Mucosa of descending colon (tissue), 3 donors: ENCODE data around the gene AP2A2. TPM values are rescaled to one million over a fixed set of nuclear protein-coding genes. Genes with fewer than 3 reads are reported as not detected.

Source experiments
- ATAC-seq: fragments of 200-7000 bp; cut with Tn5 transposase; one replicate; pipeline ENCODE4 v1.9.1; 2020; ENCODE audit warnings: mild to moderate bottlenecking, moderate library complexity
- DNase-seq, 3 donors: peaks; one replicate each; pipeline ENCODE4 v3.0.0-alpha.2; 2020
- H3K36me3 ChIP-seq: fragments of 200-600 bp; one replicate; pipeline ENCODE4 v1.8.0; 2021; ENCODE audit warnings: low read depth, mild to moderate bottlenecking
- H3K4me1 ChIP-seq: fragments of 200-600 bp; one replicate; pipeline ENCODE4 v1.8.0; 2021; ENCODE audit warnings: low read depth, mild to moderate bottlenecking
- H3K4me3 ChIP-seq: fragments of 200-600 bp; one replicate; pipeline ENCODE4 v1.8.0; 2021; ENCODE audit warnings: mild to moderate bottlenecking
- H3K9me3 ChIP-seq: fragments of 200-600 bp; one replicate; pipeline ENCODE4 v1.8.0; 2021; ENCODE audit warnings: mild to moderate bottlenecking
- intact Hi-C, 2 donors: fragments of 100-400 bp; cut with DNase I in 1 of 2; cut with micrococcal nuclease in 1 of 2; formaldehyde crosslinking; loops; one replicate each; pipeline versions ENCODE4 v1.11.0 to v1.11.1; 2022; cut with DNase I, micrococcal nuclease
- total RNA-seq, 3 donors: library from RNA; stranded (reverse); fragmentation: NEBNext Ultra II Directional in 2 of 3; extraction: Animal tissue kit (Norgen Biotek cat#: 25700) in 2 of 3; gene quantifications; one replicate each; pipeline versions ENCODE4 v1.2.1 to v1.2.4, GENCODE V29; 2021 to 2023
- TF ChIP-seq, protein P1 (sequence below): fragments of 200-600 bp; IDR thresholded peaks from one replicate; pipeline ENCODE4 v1.8.0; 2022; ENCODE audit warnings: antibody characterized with exemption, mild to moderate bottlenecking
- donor health status: DM: no; HTN: no; CAD: no; lungs with moderate emphysema.
- donor health status: DM: no; HTN: no; CAD: no.
- donor health status: DM: no; HTN: yes; CAD: no.

Gene AP2A2
- total RNA-seq, 3 donors from 2014 or later: 68.8 to 105 (median 99.5) TPM

DNA sequence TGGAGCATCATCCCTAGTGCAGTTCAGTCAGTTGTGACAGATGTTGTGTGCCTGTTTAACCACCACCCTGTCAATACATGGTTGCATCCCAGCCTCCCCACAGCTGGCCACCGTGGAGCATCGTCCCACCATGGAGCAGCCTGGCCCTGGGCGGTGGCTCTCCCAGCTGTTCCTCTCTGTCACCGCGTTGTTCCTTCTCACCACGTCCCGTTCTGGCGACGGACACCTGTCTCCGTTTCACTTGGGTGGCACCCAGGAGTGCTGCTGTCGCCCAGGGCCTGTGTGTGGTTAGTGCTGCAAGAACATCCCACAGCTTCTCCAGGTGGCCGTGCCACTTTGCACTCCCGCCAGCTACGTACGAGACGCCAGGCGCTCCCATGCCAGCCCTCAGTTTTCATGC is 84.3 kb downstream of the AP2A2 start:
- no peak for DNase-seq
- peaks cover 5% of the 10 kb centered on the region for H3K36me3 ChIP-seq
- no peaks in the 10 kb centered on the region for H3K9me3 ChIP-seq
- intact Hi-C loops: no loop called here
- no peak for ATAC-seq
- H3K4me3 ChIP-seq: no peak overlapping the region
- TF ChIP-seq, protein P1, sequence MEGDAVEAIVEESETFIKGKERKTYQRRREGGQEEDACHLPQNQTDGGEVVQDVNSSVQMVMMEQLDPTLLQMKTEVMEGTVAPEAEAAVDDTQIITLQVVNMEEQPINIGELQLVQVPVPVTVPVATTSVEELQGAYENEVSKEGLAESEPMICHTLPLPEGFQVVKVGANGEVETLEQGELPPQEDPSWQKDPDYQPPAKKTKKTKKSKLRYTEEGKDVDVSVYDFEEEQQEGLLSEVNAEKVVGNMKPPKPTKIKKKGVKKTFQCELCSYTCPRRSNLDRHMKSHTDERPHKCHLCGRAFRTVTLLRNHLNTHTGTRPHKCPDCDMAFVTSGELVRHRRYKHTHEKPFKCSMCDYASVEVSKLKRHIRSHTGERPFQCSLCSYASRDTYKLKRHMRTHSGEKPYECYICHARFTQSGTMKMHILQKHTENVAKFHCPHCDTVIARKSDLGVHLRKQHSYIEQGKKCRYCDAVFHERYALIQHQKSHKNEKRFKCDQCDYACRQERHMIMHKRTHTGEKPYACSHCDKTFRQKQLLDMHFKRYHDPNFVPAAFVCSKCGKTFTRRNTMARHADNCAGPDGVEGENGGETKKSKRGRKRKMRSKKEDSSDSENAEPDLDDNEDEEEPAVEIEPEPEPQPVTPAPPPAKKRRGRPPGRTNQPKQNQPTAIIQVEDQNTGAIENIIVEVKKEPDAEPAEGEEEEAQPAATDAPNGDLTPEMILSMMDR: no peak
- no peaks in the 10 kb centered on the region for H3K4me1 ChIP-seq

DNA sequence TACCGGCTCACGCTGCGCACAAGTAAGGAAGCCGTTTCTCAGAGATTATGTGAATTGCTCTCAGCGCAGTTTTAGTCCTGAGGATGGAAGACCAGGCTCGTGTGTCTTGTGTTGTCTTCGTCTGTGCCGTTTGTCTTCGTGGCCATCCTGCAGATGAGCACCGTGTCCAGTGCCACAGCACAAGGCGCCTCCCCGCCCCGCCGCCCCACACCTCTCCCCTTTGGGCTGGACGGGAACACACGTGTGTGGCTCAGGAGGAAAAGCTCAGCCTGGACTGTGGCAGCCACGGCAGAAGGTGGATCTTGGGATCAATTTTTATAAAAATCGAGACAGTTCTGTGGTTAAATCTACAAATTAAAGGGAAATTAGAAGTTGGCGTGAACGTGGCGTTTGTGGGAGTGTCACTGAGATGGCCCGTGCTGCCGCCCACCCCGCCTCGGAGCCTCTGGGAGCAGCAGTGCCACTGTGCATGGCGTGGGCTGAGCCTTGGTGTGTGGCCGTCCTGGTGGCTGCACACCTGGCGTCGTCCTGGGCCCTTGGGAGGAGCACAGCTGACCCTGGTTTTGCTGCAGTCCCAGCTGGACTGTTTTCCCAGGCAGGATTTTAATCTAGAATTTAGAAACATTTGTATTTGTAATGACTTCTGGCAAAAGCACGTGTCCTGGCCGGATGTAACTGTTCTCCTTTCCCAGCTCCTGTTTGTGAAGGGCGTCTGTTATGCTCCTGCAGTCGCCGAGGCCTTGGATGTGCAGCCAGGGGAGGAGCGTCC is 85.1 kb downstream of the AP2A2 start:
- no peaks in the 10 kb centered on the region for H3K9me3 ChIP-seq
- H3K36me3 ChIP-seq: peaks cover 5% of the 10 kb centered on the region
- intact Hi-C loops: no loop called here
- ATAC-seq: no peak
- no peaks in the 10 kb centered on the region for H3K4me1 ChIP-seq
- no peak for DNase-seq
- TF ChIP-seq, protein P1: no peak
- no peak overlapping the region for H3K4me3 ChIP-seq

DNA sequence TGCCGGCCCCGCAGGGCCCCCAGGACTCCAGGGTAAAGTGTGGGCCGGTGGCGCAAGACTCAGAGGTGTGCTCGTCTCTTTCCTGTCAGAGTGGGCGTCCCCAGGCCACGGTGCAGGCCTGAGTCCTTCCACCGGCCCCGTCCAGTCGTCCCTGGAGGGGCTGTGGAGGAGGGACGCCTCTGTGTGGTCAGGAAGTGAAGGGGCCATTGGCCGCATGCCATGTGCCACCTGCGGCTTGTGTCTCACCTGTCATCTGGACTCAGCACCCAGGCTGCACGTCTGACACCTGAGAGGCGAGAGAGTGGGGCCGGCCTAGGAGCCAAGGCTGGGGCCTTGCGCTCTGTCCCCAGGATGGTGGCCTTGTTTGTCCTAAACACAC is 85.6 kb downstream of the AP2A2 start:
- TF ChIP-seq, protein P1: no peak
- H3K36me3 ChIP-seq: peaks cover 5% of the 10 kb centered on the region
- H3K4me1 ChIP-seq: no peaks in the 10 kb centered on the region
- ATAC-seq (no peak), DNase-seq (no peak)
- no peak overlapping the region for H3K4me3 ChIP-seq
- no peaks in the 10 kb centered on the region for H3K9me3 ChIP-seq
- intact Hi-C loops: no loop called here

DNA sequence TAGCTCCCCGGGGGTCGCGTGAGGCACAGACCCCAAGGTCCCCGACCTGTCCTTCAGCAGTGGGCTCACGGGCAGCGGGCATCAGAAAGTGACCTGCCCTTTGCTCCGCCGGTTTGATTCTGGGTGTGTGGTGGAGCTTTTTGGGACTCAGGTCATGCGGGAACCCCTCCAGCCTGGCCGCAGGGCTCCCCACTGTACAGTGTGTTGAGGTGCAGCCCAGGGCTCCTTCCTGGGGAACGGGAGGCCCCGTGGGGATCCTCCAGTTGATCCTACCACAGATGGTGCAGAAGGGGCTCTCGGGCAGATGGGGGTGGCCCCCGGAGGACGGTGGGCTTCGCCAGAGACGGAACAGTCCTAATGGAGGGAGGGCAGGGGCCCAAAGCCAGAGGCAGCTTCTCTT is 86.6 kb downstream of the AP2A2 start:
- no peak for DNase-seq
- Histone ChIP-seq H3K9me3 (no peaks in the 10 kb centered on the region), H3K36me3 (peaks cover 5% of the 10 kb centered on the region), H3K4me1 (no peaks in the 10 kb centered on the region), H3K4me3 (no peak overlapping the region)
- no peak for ATAC-seq
- intact Hi-C loops: no loop called here
- TF ChIP-seq, protein P1: no peak

DNA sequence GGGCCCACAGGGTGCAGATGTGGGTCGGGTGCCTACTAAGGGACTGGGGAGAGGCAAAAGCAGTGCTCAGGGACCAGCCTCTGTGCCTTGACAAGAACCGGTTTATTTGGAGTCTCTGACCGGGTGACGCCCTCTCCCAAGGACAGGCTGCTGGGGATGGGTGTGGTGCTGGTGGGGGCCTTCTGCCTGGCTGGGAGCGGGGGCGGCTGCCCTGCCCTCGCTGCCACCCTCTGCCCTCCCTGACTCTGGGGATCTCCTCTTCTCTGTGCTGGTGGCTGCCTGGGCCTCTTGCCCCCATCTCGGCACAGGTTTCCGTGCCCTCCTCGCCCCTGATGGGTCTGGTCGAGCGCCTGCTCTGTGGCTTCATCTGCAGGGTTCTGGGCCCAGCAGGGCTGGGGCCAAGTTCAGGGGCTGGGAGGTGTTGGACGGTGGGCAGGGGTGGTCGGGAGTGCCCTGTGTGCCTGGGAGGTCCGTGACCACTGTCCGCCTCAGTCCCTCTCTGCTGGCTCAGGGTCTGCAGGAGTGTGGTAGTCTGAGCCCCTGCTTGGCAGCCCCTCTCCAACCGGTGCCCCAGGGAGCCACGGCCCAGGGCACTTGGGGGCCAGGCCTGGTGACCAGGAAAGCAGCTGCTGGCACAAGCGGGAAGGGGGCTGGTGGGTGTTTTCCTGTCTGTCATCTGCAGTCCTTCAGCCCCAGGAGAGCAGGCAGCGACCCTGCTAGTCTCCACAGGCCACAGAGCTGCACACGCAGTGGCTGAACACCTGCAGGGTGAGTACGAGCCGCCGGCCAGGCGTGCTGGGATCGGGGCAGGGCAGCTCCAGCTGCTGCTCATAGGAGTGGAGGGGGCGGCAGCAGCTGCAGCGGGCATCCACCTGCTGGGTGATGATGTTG is 87.3 kb downstream of the AP2A2 start:
- intact Hi-C loops: no loop called here
- no peaks in the 10 kb centered on the region for H3K4me1 ChIP-seq
- TF ChIP-seq, protein P1: no peak
- ATAC-seq (no peak), DNase-seq (no peak)
- H3K36me3 ChIP-seq: peaks cover 5% of the 10 kb centered on the region
- no peaks in the 10 kb centered on the region for H3K9me3 ChIP-seq
- H3K4me3 ChIP-seq: no peak overlapping the region
